NOMO-1 treated with dmso at 0.1 percent for 144 hours (cell line): ENCODE data around the gene OR2V1.
A peak's percentile ranks its signal among the peaks of the same experiment; 100 is the strongest.
"Not testable (repeated sequence)": the region's sequence is repeated elsewhere in the genome, so short reads cannot be mapped to it uniquely, and the experiment has no call there.

ENCODE experiments used
- DNase-seq: peaks from one replicate; lab custom pipeline; 2025; ENCODE audit not compliant: unreplicated experiment; lab: John Stamatoyannopoulos, UW

OR2V1 gene

GRCh38 chr5:181129601-181130000, 1.4 kb downstream of the OR2V1 start:
- DNase-seq, result no peak

- DNase-seq, result no peak
Observed at GRCh38 chr5:181127907-181128626, 2.9 kb downstream of the OR2V1 start.

GRCh38 chr5:181127456-181127855, 3.5 kb downstream of the OR2V1 start:
- DNase-seq, result no peak

GRCh38 chr5:181126841-181127240, 4.1 kb downstream of the OR2V1 start:
- no peak for DNase-seq

- DNase-seq, result no peak
Observed at GRCh38 chr5:181124526-181124925, 6.4 kb downstream of the OR2V1 start.

- DNase-seq, result peak; percentile 23
Observed at GRCh38 chr5:181121675-181122561, 9.1 kb downstream of the OR2V1 start.

- no peak for DNase-seq
Observed at GRCh38 chr5:181120761-181121160, 10.2 kb downstream of the OR2V1 start.

- DNase-seq, result no peak
Observed at GRCh38 chr5:181120306-181120705, 10.7 kb downstream of the OR2V1 start.

GRCh38 chr5:181119105-181119504, 11.9 kb downstream of the OR2V1 start:
- DNase-seq, result no peak

- no peak for DNase-seq
Observed at GRCh38 chr5:181118369-181118768, 12.6 kb downstream of the OR2V1 start.

- DNase-seq, result no peak
Observed at GRCh38 chr5:181114844-181115778, 15.9 kb downstream of the OR2V1 start.

GRCh38 chr5:181114284-181114843, 16.6 kb downstream of the OR2V1 start:
- no peak for DNase-seq

GRCh38 chr5:181113572-181113971, 17.4 kb downstream of the OR2V1 start:
- not testable (repeated sequence) for DNase-seq

- DNase-seq, result no peak
Observed at GRCh38 chr5:181112476-181112875, 18.5 kb downstream of the OR2V1 start.

- DNase-seq, result no peak
Observed at GRCh38 chr5:181111010-181111409, 20.0 kb downstream of the OR2V1 start.

- no peak for DNase-seq
Observed at GRCh38 chr5:181109489-181110013, 21.4 kb downstream of the OR2V1 start.

- no peak for DNase-seq
Observed at GRCh38 chr5:181108578-181109165, 22.3 kb downstream of the OR2V1 start.

- no peak for DNase-seq
Observed at GRCh38 chr5:181107699-181108098, 23.3 kb downstream of the OR2V1 start.

GRCh38 chr5:181105391-181106025, 25.5 kb downstream of the OR2V1 start:
- peak; percentile 33 for DNase-seq
